Stimulated activated CD4-positive, alpha-beta T cell treated with anti-CD3 and anti-CD28 coated beads, Interleukin-1b, Interleukin-23, amount 100 ng/mL, for 4 hours (primary cell): ENCODE results near the gene CDKN1B.
A peak's percentile ranks its signal among the peaks of the same experiment; 100 is the strongest.

Source experiments
- DNase-seq, 2 donors: peaks; one replicate each; pipeline ENCODE4 v3.0.0-alpha.2; 2020; ENCODE audit warnings: low read depth in 2 of 2

CDKN1B gene

GRCh38 chr12:12701457-12701856 is 15.7 kb upstream of the CDKN1B start:
- DNase-seq, result no peak

DNA sequence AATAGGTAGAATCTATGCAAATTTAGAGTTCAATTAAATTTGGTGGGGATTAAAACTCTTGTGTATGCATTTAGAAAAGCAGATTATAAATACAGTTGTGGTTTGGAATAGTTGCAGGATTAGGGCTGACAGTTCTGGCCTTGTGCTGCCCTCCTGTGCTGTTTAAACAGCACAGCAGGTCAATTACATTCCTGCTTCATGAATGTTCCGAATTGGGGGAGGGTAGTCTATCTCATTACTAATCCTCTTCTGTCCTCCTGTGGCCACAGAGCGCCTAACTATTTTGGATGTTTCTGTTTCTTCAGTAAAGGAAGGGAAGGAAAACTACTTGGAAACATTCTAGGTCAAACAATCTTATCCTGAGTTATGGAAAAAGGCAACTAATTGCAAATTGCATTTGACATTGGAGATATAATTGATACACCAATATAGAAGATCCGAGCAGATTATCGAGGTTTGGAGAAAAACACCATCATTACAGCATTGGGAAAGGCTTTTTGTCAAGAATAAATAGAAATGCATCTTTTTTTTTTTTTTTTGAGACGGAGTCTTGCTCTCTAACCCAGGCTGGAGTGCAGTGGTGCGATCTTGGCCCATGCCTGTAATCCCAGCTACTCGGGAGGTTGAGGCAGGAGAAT is 12.5 kb upstream of the CDKN1B start:
- no peak for DNase-seq

GRCh38 chr12:12705838-12706520 is 11.2 kb upstream of the CDKN1B start:
- DNase-seq, result peak; percentile 33 to 37

DNA sequence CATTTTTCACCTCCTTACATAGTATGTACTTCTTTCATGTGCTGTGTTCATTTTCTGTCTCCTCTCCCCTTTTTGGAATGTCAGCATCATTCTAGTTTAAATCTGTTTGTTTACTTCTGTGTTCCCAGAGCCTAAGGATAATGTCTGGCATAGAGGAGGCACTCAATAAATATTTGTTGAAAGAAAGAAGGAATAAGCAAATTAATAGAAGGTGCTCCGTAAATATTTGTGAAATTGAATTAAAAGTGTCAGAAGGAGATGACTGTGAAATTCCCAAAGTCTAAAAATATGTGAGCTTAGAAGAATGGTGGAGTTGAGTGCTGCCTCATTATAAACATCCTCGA is 3.3 kb upstream of the CDKN1B start:
- no peak for DNase-seq

- peak in 1 of 2 donors; percentile 20 for DNase-seq
These were observed 2.7 kb upstream of the CDKN1B start for GRCh38 chr12:12714276-12715021.

- no peak for DNase-seq
These were observed 2.1 kb upstream of the CDKN1B start for GRCh38 chr12:12715128-12715458.

DNA sequence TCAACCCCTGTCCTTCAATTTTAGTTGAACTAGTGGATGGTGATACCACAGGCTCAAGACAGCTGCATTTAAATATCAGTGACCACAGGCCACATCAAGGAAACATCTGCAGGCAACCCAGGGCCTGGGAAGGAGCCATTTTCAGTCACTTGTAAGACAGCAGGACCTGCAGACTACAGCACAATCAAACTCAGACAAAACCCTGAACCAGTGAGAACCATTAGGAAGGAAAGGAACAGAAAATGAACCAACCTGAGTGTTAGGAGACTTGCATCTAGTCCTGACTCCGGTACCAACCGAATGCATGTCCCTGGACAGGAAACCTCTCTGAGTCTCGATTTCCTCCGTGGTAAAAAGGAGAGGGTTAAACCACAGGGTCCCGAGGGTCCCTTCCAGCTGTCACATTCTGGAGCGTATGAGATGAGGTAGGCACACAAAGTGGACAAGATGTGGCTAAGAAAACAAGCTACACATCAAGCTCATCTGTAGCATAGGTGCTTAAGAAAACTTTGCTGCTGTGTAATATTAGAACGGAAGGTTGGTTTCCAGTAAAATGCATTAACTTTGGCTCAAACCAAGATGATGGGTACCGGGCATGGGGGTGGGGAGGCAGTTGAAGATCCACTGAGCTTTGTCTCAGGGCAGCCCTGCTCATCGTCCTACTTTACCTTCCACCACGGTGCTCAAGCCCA is 1.6 kb upstream of the CDKN1B start:
- DNase-seq, result no peak

- DNase-seq, result no peak
These were observed 896 bp upstream of the CDKN1B start for GRCh38 chr12:12716151-12716792.

DNA sequence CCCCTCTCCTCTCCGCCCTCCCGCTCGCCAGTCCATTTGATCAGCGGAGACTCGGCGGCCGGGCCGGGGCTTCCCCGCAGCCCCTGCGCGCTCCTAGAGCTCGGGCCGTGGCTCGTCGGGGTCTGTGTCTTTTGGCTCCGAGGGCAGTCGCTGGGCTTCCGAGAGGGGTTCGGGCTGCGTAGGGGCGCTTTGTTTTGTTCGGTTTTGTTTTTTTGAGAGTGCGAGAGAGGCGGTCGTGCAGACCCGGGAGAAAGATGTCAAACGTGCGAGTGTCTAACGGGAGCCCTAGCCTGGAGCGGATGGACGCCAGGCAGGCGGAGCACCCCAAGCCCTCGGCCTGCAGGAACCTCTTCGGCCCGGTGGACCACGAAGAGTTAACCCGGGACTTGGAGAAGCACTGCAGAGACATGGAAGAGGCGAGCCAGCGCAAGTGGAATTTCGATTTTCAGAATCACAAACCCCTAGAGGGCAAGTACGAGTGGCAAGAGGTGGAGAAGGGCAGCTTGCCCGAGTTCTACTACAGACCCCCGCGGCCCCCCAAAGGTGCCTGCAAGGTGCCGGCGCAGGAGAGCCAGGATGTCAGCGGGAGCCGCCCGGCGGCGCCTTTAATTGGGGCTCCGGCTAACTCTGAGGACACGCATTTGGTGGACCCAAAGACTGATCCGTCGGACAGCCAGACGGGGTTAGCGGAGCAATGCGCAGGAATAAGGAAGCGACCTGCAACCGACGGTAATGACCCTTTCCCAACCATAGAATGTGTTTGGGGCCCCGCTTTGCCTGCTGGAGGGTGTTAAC is 615 bp downstream of the CDKN1B start:
- DNase-seq, result no peak

DNA sequence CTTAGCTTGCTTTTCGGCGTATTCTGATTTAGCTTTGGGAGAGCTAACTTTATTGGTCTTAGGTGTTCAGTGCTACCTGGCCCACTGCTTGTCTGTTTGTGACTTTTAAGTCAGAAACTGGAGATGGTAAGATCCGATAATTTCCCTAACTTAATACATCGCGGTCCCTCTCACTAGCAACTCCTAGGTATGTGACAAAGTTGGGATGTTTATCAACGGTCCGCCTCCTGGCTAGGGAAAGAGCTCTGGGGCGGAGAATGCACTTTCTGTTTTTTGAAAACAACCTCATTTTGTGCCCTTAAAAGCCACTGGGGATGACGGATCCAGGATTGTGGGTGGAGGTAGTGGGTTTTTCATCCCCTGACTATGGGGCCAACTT is 1.2 kb downstream of the CDKN1B start:
- DNase-seq, result no peak

- no peak for DNase-seq
These were observed 1.7 kb downstream of the CDKN1B start for GRCh38 chr12:12718853-12719252.

GRCh38 chr12:12719496-12719895 is 2.3 kb downstream of the CDKN1B start:
- DNase-seq, result no peak

DNA sequence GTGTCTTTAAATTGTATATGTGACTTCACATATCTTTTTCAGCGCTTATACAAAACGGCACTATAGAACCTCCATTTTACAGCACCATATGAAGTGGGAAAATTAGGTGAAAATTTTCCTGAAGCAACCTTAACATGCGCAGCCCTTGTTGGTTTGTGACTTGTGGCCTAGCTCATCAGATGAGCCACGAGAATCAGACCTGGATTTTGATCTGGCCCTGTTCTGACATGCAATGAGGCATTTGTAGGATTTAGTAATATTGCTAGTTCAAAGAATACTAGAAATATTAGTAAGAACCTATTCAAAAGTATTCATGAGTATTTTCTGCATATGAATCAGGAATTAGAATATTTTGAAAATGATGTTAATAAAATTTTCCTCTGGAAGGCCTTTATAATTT is 2.9 kb downstream of the CDKN1B start:
- no peak for DNase-seq

DNA sequence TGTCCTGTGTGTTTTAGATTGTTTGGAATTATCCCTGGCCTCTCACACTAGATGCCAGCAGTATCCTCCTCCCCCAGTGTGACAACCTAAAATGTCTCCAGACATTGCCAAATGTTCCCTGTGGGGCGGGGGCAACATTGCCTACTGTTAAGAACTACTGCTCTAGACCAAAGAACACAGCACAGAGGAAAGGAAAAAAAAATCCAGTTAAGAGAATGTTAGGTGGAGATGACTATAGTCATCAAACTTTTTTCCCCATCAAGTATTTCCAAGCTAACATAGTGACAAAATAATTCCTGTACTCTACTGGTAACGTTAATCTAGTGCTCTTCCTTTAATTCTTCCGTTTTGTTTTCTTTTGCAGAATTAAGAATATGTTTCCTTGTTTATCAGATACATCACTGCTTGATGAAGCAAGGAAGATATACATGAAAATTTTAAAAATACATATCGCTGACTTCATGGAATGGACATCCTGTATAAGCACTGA is 3.5 kb downstream of the CDKN1B start:
- DNase-seq, result no peak

DNA sequence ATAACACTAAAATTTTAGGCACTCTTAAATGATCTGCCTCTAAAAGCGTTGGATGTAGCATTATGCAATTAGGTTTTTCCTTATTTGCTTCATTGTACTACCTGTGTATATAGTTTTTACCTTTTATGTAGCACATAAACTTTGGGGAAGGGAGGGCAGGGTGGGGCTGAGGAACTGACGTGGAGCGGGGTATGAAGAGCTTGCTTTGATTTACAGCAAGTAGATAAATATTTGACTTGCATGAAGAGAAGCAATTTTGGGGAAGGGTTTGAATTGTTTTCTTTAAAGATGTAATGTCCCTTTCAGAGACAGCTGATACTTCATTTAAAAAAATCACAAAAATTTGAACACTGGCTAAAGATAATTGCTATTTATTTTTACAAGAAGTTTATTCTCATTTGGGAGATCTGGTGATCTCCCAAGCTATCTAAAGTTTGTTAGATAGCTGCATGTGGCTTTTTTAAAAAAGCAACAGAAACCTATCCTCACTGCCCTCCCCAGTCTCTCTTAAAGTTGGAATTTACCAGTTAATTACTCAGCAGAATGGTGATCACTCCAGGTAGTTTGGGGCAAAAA is 4.1 kb downstream of the CDKN1B start:
- DNase-seq, result no peak

GRCh38 chr12:12721814-12722434 is 4.8 kb downstream of the CDKN1B start:
- no peak for DNase-seq

- no peak for DNase-seq
These were observed 5.4 kb downstream of the CDKN1B start for GRCh38 chr12:12722435-12723148.

DNA sequence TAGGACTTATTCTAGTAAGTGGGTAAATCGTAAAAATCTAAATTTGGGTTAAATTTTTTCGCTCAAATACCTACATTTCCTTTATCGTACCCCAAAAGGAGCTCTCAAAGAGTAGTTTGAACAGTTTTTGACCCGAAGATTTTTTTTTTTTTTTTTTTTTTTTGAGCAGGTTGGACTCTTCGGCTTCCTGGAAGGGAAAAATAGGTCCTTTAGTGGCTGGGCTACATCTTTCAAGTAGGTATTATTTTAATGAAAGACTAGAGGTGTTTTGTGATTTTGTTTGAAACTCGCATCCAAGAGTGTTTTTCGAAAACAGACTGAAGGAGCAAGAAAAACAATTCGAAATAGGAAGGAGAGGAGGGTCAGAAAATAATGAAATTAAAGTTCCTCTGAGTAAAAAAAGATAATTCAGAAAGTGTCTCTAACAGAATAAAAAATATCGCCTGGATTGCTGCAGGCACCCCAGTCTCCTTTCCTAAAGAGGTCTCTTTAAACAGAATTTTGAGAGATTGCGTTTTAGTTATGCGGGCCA is 6.0 kb downstream of the CDKN1B start:
- DNase-seq, result no peak

GRCh38 chr12:12723681-12724420 is 6.7 kb downstream of the CDKN1B start:
- peak; percentile 20 to 35 for DNase-seq
